DOHH2 (cell line): ENCODE data around the gene GALNT17.

Experiments
- CTCF ChIP-seq: fragments of 200-600 bp; sonication (generic); IDR thresholded peaks from one replicate; pipeline ENCODE4 v1.5.1; 2014; ENCODE audit warnings: antibody characterized with exemption, mild to moderate bottlenecking, low read depth, low read length; ENCODE audit not compliant: poor library complexity, severe bottlenecking
- EZH2phosphoT487 ChIP-seq: fragments of 200-600 bp; sonication (generic); IDR thresholded peaks from 2 replicates; pipeline ENCODE4 v1.6.1; 2017; ENCODE audit warnings: borderline replicate concordance, mild to moderate bottlenecking, antibody characterized with exemption, low read length, moderate library complexity, mixed read lengths

- TF ChIP-seq CTCF: no peak
- TF ChIP-seq EZH2phosphoT487: no peak
Observed at GRCh38 chr7:71350680-71351079, 218.7 kb downstream of the GALNT17 start.
